Panc1 (cell line): ENCODE results near the gene GBE1. TPM values are rescaled to one million over a fixed set of nuclear protein-coding genes. Genes with fewer than 3 reads are reported as not detected.

Experiments used
- ATAC-seq: fragments of 200-7000 bp; cut with Tn5 transposase; 2 replicates; pipeline ENCODE4 v1.9.1; 2020; ENCODE audit warnings: mild to moderate bottlenecking, moderate library complexity
- BruUV-seq: library from RNA; stranded (reverse); fragments of 400-500 nt; replicated peaks from 2 replicates; lab custom pipeline; 2021; lab: Mats Ljungman, UMichigan
- CTCF ChIA-PET: fragments of 300-600 bp; sonication (Branson Sonifier 250); formaldehyde crosslinking; loops from one replicate; lab custom pipeline; 2022; ENCODE audit warnings: antibody characterized with exemption; lab: Charles Lee
- POLR2A ChIA-PET: fragments of 300-600 bp; sonication (Branson Sonifier 250); formaldehyde crosslinking; loops from one replicate; lab custom pipeline; 2022; ENCODE audit warnings: antibody characterized with exemption; lab: Charles Lee
- DNase-seq: peaks from one replicate; pipeline ENCODE4 v3.0.0-alpha.2; 2010; ENCODE audit warnings: low read depth, low spot score
- H3K27ac ChIP-seq: 2 replicates; pipeline ENCODE4 v1.5.1; 2011; ENCODE audit warnings: mild to moderate bottlenecking, low read length, inconsistent platforms
- H3K27me3 ChIP-seq: fragments of 200-500 bp; sonication (Bioruptor generic); 2 replicates; pipeline ENCODE4 v1.6.0; 2014; ENCODE audit warnings: low read length, inconsistent platforms; ENCODE audit not compliant: control insufficient read depth, insufficient read depth
- H3K36me3 ChIP-seq: fragments of 200-500 bp; sonication (Bioruptor generic); 2 replicates; pipeline ENCODE4 v1.5.1; 2014; ENCODE audit warnings: inconsistent platforms, mild to moderate bottlenecking, low read length, moderate library complexity; ENCODE audit not compliant: control insufficient read depth, insufficient read depth
- H3K4me1 ChIP-seq: 2 replicates; pipeline ENCODE4 v1.5.1; 2011; ENCODE audit warnings: inconsistent platforms, mild to moderate bottlenecking, low read length, moderate library complexity; ENCODE audit not compliant: control insufficient read depth, insufficient read depth
- H3K4me3 ChIP-seq, 2 experiments: 2 replicates each; pipeline ENCODE4 v1.5.1; 2011 to 2012; ENCODE audit warnings: low read depth in 2 of 2, low read length in 2 of 2, mild to moderate bottlenecking in 2 of 2, inconsistent platforms in 1 of 2, moderate library complexity in 1 of 2
- H3K9me3 ChIP-seq: fragments of 200-500 bp; sonication (Bioruptor generic); 2 replicates; pipeline ENCODE4 v1.5.1; 2014; ENCODE audit warnings: low read depth, mild to moderate bottlenecking, inconsistent platforms, low read length, moderate library complexity; ENCODE audit not compliant: control insufficient read depth, insufficient read depth
- POLR2AphosphoS5 ChIP-seq: IDR thresholded peaks from 2 replicates; pipeline ENCODE4 v1.6.1; 2012; ENCODE audit warnings: mild to moderate bottlenecking, low read depth, low read length, moderate library complexity
- SIN3A ChIP-seq: IDR thresholded peaks from 2 replicates; pipeline ENCODE4 v1.6.1; 2012; ENCODE audit warnings: low read depth, mild to moderate bottlenecking, low read length, moderate library complexity, borderline replicate concordance; ENCODE audit not compliant: insufficient read depth
- TCF7L2 ChIP-seq: IDR thresholded peaks from 2 replicates; pipeline ENCODE4 v1.6.1; 2011; ENCODE audit warnings: mild to moderate bottlenecking, low read depth, low read length, inconsistent platforms
- in situ Hi-C: cut with HindIII; loops from 2 replicates; pipeline ENCODE4 v1.10.0; 2016; ENCODE audit warnings: low sequenced_read_pairs, low pct_unique_long_range_greater_than_20kb
- intact Hi-C: fragments of 100-400 bp; cut with micrococcal nuclease; formaldehyde crosslinking; loops from one replicate; pipeline ENCODE4 v1.10.0; 2022; ENCODE audit not compliant: unreplicated experiment
- total RNA-seq: library from RNA; stranded (reverse); gene quantifications from one replicate; pipeline ENCODE4 v1.2.1, GENCODE V29; 2021; ENCODE audit not compliant: unreplicated experiment
- TF ChIP-seq, protein P1 (sequence below), 2 experiments: IDR thresholded peaks; 2 replicates each; pipeline ENCODE4 v1.6.1; 2011 to 2012; ENCODE audit warnings: low read depth in 2 of 2, control low read depth in 1 of 2, low read length in 1 of 2, mild to moderate bottlenecking in 1 of 2, moderate library complexity in 1 of 2; ENCODE audit not compliant: insufficient read depth in 1 of 2
- TF ChIP-seq, protein P2 (sequence below): fragments of 450-650 bp; IDR thresholded peaks from 2 replicates; pipeline ENCODE4 v1.5.1; 2017; ENCODE audit warnings: mild to moderate bottlenecking

Gene GBE1
- total RNA-seq, 1 experiment from 2014 or later: 30.4 TPM

DNA sequence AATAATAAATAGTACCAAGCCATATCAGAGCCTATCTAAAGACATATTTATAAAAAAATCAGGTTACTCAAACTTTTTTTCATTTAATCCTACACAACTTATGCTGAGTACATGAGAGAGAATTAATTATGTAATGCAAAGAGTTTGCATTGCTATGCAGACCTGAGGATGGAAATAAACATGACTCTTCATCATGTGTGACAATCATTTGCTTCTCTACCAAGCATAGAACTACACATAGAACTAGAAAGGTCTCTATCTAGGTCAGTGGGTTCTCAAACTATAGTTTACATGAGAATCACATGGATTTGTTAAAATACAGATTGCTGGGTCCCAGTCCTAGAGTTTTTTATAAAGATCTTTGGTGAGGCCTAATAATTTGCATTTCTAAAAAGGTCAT, 86.8 kb downstream of the GBE1 start:
- no peak overlapping the region for H3K27ac ChIP-seq
- TF ChIP-seq TCF7L2: no peak
- no peak for TF ChIP-seq POLR2AphosphoS5
- TF ChIP-seq, protein P1, sequence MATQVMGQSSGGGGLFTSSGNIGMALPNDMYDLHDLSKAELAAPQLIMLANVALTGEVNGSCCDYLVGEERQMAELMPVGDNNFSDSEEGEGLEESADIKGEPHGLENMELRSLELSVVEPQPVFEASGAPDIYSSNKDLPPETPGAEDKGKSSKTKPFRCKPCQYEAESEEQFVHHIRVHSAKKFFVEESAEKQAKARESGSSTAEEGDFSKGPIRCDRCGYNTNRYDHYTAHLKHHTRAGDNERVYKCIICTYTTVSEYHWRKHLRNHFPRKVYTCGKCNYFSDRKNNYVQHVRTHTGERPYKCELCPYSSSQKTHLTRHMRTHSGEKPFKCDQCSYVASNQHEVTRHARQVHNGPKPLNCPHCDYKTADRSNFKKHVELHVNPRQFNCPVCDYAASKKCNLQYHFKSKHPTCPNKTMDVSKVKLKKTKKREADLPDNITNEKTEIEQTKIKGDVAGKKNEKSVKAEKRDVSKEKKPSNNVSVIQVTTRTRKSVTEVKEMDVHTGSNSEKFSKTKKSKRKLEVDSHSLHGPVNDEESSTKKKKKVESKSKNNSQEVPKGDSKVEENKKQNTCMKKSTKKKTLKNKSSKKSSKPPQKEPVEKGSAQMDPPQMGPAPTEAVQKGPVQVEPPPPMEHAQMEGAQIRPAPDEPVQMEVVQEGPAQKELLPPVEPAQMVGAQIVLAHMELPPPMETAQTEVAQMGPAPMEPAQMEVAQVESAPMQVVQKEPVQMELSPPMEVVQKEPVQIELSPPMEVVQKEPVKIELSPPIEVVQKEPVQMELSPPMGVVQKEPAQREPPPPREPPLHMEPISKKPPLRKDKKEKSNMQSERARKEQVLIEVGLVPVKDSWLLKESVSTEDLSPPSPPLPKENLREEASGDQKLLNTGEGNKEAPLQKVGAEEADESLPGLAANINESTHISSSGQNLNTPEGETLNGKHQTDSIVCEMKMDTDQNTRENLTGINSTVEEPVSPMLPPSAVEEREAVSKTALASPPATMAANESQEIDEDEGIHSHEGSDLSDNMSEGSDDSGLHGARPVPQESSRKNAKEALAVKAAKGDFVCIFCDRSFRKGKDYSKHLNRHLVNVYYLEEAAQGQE (IDR thresholded peaks at IDR 0.05; ENCODE audit: insufficient read depth in 1 of 2, low read depth in 2 of 2, low read length in 1 of 2): no peak
- TF ChIP-seq SIN3A: no peak
- TF ChIP-seq, protein P2, sequence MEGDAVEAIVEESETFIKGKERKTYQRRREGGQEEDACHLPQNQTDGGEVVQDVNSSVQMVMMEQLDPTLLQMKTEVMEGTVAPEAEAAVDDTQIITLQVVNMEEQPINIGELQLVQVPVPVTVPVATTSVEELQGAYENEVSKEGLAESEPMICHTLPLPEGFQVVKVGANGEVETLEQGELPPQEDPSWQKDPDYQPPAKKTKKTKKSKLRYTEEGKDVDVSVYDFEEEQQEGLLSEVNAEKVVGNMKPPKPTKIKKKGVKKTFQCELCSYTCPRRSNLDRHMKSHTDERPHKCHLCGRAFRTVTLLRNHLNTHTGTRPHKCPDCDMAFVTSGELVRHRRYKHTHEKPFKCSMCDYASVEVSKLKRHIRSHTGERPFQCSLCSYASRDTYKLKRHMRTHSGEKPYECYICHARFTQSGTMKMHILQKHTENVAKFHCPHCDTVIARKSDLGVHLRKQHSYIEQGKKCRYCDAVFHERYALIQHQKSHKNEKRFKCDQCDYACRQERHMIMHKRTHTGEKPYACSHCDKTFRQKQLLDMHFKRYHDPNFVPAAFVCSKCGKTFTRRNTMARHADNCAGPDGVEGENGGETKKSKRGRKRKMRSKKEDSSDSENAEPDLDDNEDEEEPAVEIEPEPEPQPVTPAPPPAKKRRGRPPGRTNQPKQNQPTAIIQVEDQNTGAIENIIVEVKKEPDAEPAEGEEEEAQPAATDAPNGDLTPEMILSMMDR: no peak
- BruUV-seq: no TSS peak
- no peak for DNase-seq
- CTCF ChIA-PET: no interaction called here
- in situ Hi-C loops (no loop called here), intact Hi-C loops (no loop called here)
- POLR2A ChIA-PET: no interaction called here
- no peaks in the 10 kb centered on the region for H3K4me1 ChIP-seq
- no peak for ATAC-seq
- no peaks in the 10 kb centered on the region for H3K36me3 ChIP-seq
- H3K4me3 ChIP-seq: no peak overlapping the region
- no peaks in the 10 kb centered on the region for H3K27me3 ChIP-seq
- no peaks in the 10 kb centered on the region for H3K9me3 ChIP-seq

DNA sequence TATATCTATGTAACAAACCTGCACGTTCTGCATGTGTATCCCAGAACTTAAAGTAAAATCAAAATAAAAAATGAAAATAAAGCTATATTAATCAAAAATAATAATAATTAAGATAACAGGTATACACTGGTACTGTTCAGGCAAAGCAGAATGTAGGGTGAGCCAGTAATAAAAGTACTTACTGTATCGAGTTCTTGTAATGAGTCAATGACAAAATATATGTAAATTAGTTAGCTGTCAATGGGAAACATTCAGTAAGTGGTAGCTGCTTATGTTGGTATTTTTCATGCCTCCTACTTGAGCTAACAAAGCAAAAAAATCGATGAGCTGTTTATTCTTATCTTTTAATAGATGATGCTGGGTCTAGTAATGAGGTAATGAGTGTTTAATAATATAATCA, 93.2 kb downstream of the GBE1 start:
- CTCF ChIA-PET: no interaction called here
- Histone ChIP-seq H3K27me3 (no peaks in the 10 kb centered on the region), H3K36me3 (no peaks in the 10 kb centered on the region), H3K4me3 (no peak overlapping the region), H3K27ac (no peak overlapping the region), H3K9me3 (no peaks in the 10 kb centered on the region), H3K4me1 (no peaks in the 10 kb centered on the region)
- ATAC-seq (no peak), DNase-seq (no peak)
- no peak for TF ChIP-seq TCF7L2
- no peak for TF ChIP-seq SIN3A
- TF ChIP-seq, protein P1 (IDR thresholded peaks at IDR 0.05; ENCODE audit: insufficient read depth in 1 of 2, low read depth in 2 of 2, low read length in 1 of 2): no peak
- TF ChIP-seq, protein P2: no peak
- TF ChIP-seq POLR2AphosphoS5: no peak
- POLR2A ChIA-PET: no interaction called here
- no TSS peak for BruUV-seq
- intact Hi-C loops: no loop called here
- in situ Hi-C loops: no loop called here
